Liver (tissue), 3 donors: Measurements from ENCODE around the gene CASQ1.

Source experiments
- ATF3 ChIP-seq: IDR thresholded peaks from 2 replicates; pipeline ENCODE4 v1.6.1; 2016; ENCODE audit warnings: antibody characterized with exemption
- CTCF ChIP-seq: fragments of 150-350 bp; IDR thresholded peaks from 2 replicates; pipeline ENCODE4 v1.5.1; 2017; ENCODE audit warnings: improper control_type of control experiment, low read depth, low read length; ENCODE audit not compliant: missing input control
- EGR1 ChIP-seq, 2 donors: IDR thresholded peaks; 2 replicates each; pipeline ENCODE4 v1.6.1; 2016 to 2018; ENCODE audit warnings: antibody characterized with exemption in 2 of 2, low read depth in 2 of 2
- FOXA1 ChIP-seq: IDR thresholded peaks from 2 replicates; pipeline ENCODE4 v1.6.1; 2016; ENCODE audit warnings: antibody characterized with exemption
- GABPA ChIP-seq, 2 donors: IDR thresholded peaks in 1 of 2; conservative IDR thresholded peaks in 1 of 2; 2 replicates each; pipeline ENCODE4 v1.6.1; 2016; ENCODE audit warnings: antibody characterized with exemption in 2 of 2, mild to moderate bottlenecking in 1 of 2, moderate library complexity in 1 of 2
- MAX ChIP-seq: IDR thresholded peaks from 2 replicates; pipeline ENCODE4 v1.6.1; 2016; ENCODE audit warnings: antibody characterized with exemption
- RAD21 ChIP-seq, 2 donors: IDR thresholded peaks; 2 replicates each; pipeline ENCODE4 v1.6.1; 2016; ENCODE audit warnings: antibody characterized with exemption in 2 of 2, mild to moderate bottlenecking in 2 of 2
- RXRA ChIP-seq, 2 donors: IDR thresholded peaks; 2 replicates each; pipeline ENCODE4 v1.6.1; 2017 to 2018; ENCODE audit warnings: antibody characterized with exemption in 2 of 2, mild to moderate bottlenecking in 1 of 2
- SP1 ChIP-seq: IDR thresholded peaks from 2 replicates; pipeline ENCODE4 v1.6.1; 2018; ENCODE audit warnings: antibody characterized with exemption, mild to moderate bottlenecking
- TAF1 ChIP-seq: conservative IDR thresholded peaks from 2 replicates; pipeline ENCODE4 v1.6.1; 2016; ENCODE audit warnings: antibody characterized with exemption, mild to moderate bottlenecking
- YY1 ChIP-seq: IDR thresholded peaks from 2 replicates; pipeline ENCODE4 v1.6.1; 2016; ENCODE audit warnings: antibody characterized with exemption, mild to moderate bottlenecking
- ZBTB33 ChIP-seq: IDR thresholded peaks from 2 replicates; pipeline ENCODE4 v1.6.1; 2016; ENCODE audit warnings: antibody characterized with exemption
- donor health status: healthy.
- donor health status: healthy.

GRCh38 chr1:160168609-160169369, 21.6 kb upstream of the CASQ1 start:
- TF ChIP-seq CTCF (no peak), YY1 (no peak), MAX (no peak), RAD21 (IDR thresholded peaks at IDR 0.05) (no peak), EGR1 (IDR thresholded peaks at IDR 0.05; ENCODE audit: low read depth in 2 of 2) (no peak), GABPA (IDR thresholded peaks at IDR 0.05 in 1 of 2, conservative IDR thresholded peaks at IDR 0.05 in 1 of 2) (no peak), RXRA (IDR thresholded peaks at IDR 0.05) (no peak), ATF3 (no peak), SP1 (no peak), TAF1 (no peak), ZBTB33 (no peak), FOXA1 (no peak)
